Cardiac fibroblast (primary cell): ENCODE data around the gene PRICKLE2.

ENCODE experiments used
- DNase-seq, 2 donors: peaks; one replicate each; pipeline versions ENCODE4 v3.0.0 to v3.0.0-alpha.2; 2010; ENCODE audit warnings: low read depth in 2 of 2
- H3K4me3 ChIP-seq, 2 donors: replicated peaks in 1 of 2; 1 replicate in 1 of 2; 2 replicates in 1 of 2; pipeline ENCODE4 v1.5.1; 2011; ENCODE audit warnings: low read depth in 2 of 2, low read length in 2 of 2, mild to moderate bottlenecking in 2 of 2, moderate library complexity in 1 of 2
- TF ChIP-seq, protein P1 (sequence below): IDR thresholded peaks from one replicate; pipeline ENCODE4 v1.5.1; 2011; ENCODE audit warnings: low read depth, mild to moderate bottlenecking, low read length, inconsistent platforms

The PRICKLE2 gene

DNA sequence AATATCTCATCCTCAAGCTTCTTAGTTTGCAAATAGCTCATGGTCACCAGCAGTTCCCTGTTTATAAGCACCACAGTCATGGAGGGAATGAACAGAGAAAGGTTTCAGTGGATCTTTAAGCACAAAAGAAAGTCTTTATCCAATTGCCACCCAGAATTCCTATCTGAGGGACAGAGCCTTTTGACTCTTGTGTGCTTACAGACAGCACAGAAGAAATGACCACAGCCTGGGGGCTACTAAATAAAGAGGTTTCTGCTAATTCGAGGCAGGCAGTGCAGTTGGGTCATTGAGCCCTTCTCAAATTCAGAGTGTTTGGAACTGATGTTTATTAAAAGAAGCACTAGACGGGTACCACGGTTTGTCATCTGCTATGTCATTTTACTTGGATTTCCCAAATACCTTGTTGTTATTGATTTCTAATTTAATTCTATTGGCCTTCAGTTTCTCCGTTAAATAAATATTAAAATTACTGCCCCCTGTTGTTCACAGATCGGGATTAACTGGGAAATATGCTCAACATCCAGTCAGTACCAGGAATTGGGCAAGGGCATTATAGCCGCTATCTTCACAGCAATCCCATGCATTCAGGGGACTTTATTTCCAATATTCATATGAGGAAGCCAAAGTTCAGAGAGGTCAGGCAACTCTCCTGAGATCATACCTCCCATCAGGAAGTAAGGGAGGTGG is 3.6 kb downstream of the PRICKLE2 start:
- peak overlapping the region in 1 of 2 donors; percentile 3 for H3K4me3 ChIP-seq
- DNase-seq = no peak
- TF ChIP-seq, protein P1, sequence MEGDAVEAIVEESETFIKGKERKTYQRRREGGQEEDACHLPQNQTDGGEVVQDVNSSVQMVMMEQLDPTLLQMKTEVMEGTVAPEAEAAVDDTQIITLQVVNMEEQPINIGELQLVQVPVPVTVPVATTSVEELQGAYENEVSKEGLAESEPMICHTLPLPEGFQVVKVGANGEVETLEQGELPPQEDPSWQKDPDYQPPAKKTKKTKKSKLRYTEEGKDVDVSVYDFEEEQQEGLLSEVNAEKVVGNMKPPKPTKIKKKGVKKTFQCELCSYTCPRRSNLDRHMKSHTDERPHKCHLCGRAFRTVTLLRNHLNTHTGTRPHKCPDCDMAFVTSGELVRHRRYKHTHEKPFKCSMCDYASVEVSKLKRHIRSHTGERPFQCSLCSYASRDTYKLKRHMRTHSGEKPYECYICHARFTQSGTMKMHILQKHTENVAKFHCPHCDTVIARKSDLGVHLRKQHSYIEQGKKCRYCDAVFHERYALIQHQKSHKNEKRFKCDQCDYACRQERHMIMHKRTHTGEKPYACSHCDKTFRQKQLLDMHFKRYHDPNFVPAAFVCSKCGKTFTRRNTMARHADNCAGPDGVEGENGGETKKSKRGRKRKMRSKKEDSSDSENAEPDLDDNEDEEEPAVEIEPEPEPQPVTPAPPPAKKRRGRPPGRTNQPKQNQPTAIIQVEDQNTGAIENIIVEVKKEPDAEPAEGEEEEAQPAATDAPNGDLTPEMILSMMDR = no peak

DNA sequence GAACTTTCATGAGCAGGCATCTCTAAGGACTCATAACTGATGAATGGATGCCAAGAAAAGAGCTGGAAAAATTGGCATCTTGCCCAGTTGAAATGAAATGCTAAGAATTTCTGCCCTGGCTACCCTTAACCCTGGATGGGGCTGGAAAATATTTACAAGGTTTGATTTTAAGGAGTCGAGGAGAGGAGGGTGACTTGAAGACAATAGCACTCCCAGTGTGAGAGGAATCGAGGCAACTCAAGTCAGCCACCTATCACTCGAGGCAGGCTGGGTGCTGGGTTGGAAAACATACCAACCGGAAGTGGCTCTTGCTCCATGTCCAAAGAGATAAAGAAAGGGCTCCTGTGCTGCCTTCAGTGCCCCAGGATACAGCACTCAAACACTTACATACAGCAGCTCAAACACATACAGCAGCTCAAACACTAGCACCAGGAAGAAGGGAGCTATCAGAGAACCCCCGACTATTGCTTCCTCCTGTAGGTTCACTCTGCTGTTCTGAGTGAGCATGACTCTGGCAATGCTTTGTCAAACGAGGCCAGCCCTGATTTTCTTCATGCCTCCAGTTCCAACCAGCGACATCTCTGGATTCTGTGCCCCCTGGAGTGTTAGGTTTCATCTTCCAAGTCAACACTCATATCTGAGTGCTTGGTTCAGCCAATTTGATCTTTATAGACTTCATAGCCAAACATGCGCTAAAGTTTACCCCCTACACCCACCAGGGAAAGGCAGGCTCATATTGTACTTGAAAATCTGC is 4.9 kb downstream of the PRICKLE2 start:
- no peak overlapping the region for H3K4me3 ChIP-seq
- peak; percentile 72 to 90 for DNase-seq
- TF ChIP-seq, protein P1 = no peak

DNA sequence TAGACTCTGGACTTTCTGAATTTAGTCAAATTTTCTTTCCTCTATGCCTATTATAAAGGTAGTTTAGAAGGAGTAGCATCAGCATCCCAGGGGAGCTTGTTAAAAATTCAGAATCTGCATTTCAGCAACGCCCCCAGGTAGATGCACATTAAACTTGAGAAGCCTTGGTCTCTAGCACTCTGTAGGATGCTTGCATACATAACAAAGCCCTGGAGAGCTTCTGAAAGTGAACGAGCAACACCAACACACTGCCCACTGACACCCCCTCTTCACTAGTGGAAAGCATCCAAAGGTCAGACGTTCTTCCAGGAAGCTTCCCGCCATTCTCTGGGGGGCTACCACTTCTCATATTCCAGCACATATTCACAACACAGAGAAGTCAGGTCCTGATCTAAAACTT is 6.5 kb downstream of the PRICKLE2 start:
- DNase-seq = no peak
- TF ChIP-seq, protein P1 = no peak

DNA sequence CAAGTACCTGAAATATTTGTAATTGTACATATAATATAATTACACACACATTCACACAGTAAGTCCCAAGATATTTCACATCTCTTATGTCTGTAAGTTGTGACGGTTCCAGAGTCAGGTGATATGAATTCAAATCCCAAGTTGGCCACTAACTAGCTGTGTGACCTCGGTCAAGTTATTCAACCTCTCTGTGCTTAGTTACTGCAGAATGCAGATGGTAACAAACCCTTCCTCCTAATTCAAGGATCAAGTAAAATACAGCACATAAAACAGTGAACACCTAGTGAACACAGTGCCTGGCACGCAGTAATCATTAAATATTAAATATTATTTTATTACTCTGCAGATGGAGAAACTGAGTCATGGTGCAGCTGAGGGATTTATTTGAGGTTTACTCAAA is 6.9 kb downstream of the PRICKLE2 start:
- TF ChIP-seq, protein P1 = no peak
- no peak overlapping the region for H3K4me3 ChIP-seq
- DNase-seq = no peak

More for the DNA sequence above, 6.5 kb downstream of the PRICKLE2 start:
- H3K4me3 ChIP-seq = no peak overlapping the region

DNA sequence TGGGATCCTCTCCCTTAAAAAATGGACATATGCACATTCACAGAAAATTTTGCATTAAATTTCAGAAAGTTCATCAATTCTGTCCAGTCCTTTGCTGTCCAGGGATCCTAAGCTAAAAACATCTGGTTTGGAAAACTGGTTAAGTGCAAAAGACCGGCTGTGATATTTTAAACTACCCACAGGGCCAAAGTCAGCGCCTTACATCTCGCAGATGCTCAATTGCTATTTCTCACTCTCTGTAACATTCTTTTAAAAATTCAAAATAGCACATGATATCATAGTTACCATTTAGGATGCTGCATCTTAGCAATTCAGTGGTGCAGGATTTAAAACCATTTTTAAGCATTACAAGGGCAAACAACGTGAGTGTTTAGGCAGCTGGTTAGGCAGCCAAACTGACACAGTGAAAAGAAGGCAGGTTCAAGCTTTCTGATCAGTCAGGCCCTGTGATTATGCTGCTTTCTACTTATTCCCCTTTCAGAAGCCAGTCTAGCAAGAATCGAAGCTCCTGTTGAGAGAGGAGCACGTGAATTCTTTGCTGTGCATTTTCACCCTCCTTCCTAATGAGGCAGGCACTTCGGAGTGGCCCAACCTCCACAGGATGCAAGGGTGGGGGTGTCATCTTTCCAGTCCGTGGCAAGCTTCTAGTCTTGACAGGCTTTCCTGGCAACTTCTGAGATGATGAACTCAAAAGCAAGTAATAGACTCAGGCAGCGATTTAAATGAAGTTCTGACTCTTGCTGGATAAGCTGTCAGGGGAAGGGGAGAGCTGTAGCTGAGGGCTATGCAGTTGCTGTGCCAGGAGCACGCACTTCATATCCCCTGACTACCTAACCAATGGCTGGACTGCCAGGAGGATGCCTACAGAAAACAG is 8.8 kb downstream of the PRICKLE2 start:
- no peak overlapping the region for H3K4me3 ChIP-seq
- peak; percentile 37 to 78 for DNase-seq
- TF ChIP-seq, protein P1 = no peak

DNA sequence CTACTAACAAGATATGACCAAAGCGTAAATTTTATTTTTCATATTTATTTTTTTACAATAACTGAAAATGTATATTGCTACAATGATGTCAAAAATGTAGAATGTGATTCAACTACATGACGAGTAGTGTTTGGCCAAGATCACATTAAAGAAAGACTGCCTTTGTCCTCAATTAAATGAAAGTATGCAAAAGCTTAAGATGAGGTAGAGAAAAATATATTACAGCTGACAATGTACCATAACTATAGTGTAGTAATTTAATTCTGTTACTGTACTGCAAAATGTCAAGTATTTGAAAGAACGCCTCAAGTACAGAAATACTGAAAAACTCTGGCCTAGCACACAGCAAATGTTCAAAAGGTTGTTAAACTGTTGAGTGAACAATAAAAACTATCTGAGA is 9.7 kb downstream of the PRICKLE2 start:
- TF ChIP-seq, protein P1 = no peak
- no peak for DNase-seq
- H3K4me3 ChIP-seq = no peak overlapping the region
